Measurements from ENCODE around the gene ATP1A4.

ATP1A4 gene

GRCh38 chr1:160148121-160148520 lies 3.3 kb upstream of the ATP1A4 start:
- DNase-seq (ENCODE audit: low spot score), result no peak

- no peak for DNase-seq (ENCODE audit: low spot score)
These were observed 2.2 kb upstream of the ATP1A4 start for GRCh38 chr1:160149233-160149632.

- DNase-seq (ENCODE audit: low spot score), result no peak
These were observed 1.7 kb upstream of the ATP1A4 start for GRCh38 chr1:160149716-160150115.

- no peak for DNase-seq (ENCODE audit: low spot score)
These were observed 3.4 kb downstream of the ATP1A4 start for GRCh38 chr1:160154790-160155189.

GRCh38 chr1:160156361-160156760 lies 5.0 kb downstream of the ATP1A4 start:
- DNase-seq (ENCODE audit: low spot score), result no peak

- no peak for DNase-seq (ENCODE audit: low spot score)
These were observed 5.8 kb downstream of the ATP1A4 start for GRCh38 chr1:160157174-160157573.

GRCh38 chr1:160158031-160158430 lies 6.6 kb downstream of the ATP1A4 start:
- no peak for DNase-seq (ENCODE audit: low spot score)

- DNase-seq (ENCODE audit: low spot score), result no peak
These were observed 7.1 kb downstream of the ATP1A4 start for GRCh38 chr1:160158534-160158933.

- no peak for DNase-seq (ENCODE audit: low spot score)
These were observed 8.4 kb downstream of the ATP1A4 start for GRCh38 chr1:160159846-160160245.

GRCh38 chr1:160161965-160162705 lies 10.7 kb downstream of the ATP1A4 start:
- DNase-seq (ENCODE audit: low spot score), result peak; percentile 28

GRCh38 chr1:160162931-160163330 lies 11.5 kb downstream of the ATP1A4 start:
- DNase-seq (ENCODE audit: low spot score), result no peak

- DNase-seq (ENCODE audit: low spot score), result peak; percentile 52
These were observed 12.2 kb downstream of the ATP1A4 start for GRCh38 chr1:160163615-160164014.

GRCh38 chr1:160164121-160164520 lies 12.7 kb downstream of the ATP1A4 start:
- DNase-seq (ENCODE audit: low spot score), result no peak

- DNase-seq (ENCODE audit: low spot score), result no peak
These were observed 14.9 kb downstream of the ATP1A4 start for GRCh38 chr1:160166166-160166868.

GRCh38 chr1:160167056-160167455 lies 15.7 kb downstream of the ATP1A4 start:
- DNase-seq (ENCODE audit: low spot score), result no peak

GRCh38 chr1:160167580-160167979 lies 16.2 kb downstream of the ATP1A4 start:
- DNase-seq (ENCODE audit: low spot score), result no peak

- no peak for DNase-seq (ENCODE audit: low spot score)
These were observed 16.6 kb downstream of the ATP1A4 start for GRCh38 chr1:160168016-160168415.

- no peak for DNase-seq (ENCODE audit: low spot score)
These were observed 17.4 kb downstream of the ATP1A4 start for GRCh38 chr1:160168609-160169369.

GRCh38 chr1:160169553-160170399 lies 18.4 kb downstream of the ATP1A4 start:
- DNase-seq (ENCODE audit: low spot score), result no peak

- DNase-seq (ENCODE audit: low spot score), result no peak
These were observed 20.0 kb downstream of the ATP1A4 start for GRCh38 chr1:160171354-160171753.

GRCh38 chr1:160171980-160172379 lies 20.6 kb downstream of the ATP1A4 start:
- no peak for DNase-seq (ENCODE audit: low spot score)

- DNase-seq (ENCODE audit: low spot score), result no peak
These were observed 25.8 kb downstream of the ATP1A4 start for GRCh38 chr1:160177231-160177630.

Measured in COLO829 (cell line).